ENCODE data around the gene DCTN3. TPM values are rescaled to one million over a fixed set of nuclear protein-coding genes. Genes with fewer than 3 reads are reported as not detected.

Gene DCTN3
- total RNA-seq, 4 donors from 2014 or later = 41.6 to 78.9 (median 54.0) TPM

DNA sequence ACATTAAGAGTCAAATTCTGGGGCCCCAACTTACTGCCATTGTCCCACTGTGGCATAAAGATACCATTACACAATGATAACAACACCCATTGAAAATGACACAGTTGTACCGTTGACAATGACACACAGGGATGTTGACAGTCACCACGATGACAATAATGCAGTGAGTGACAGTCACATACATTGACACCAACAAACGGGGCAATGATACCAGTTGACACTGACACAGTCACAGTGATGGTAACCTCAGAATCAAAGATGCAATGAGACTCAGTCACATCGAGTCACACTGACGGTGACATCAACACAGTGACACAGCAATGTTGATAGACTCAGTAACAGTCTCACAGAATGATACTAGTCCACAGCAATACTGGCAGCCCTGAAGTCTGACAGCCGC, 47.7 kb downstream of the DCTN3 start:
- 75% methylated on average over 6 of the region's 6 CpGs; no CpG with 5 or more reads in 1 of the 2 donors for WGBS, 2 donors (ENCODE audit: low coverage in 1 of 2)
- H3K27me3 ChIP-seq = peaks cover 10% of the 10 kb centered on the region
- in situ Hi-C loops (cut with MboI; ENCODE audit: low pct_ligation_motif_present in 1 of 4, low pct_unique_long_range_greater_than_20kb in 1 of 4, low sequenced_read_pairs in 3 of 4) = no loop called here
- H3K9me3 ChIP-seq = no peaks in the 10 kb centered on the region
- no peaks in the 10 kb centered on the region for H3K36me3 ChIP-seq
- H3K4me1 ChIP-seq = peaks cover 0 to 45% (median 20%) of the 10 kb centered on the region in 4 donors
- intact Hi-C loops (cut with DNase I; ENCODE audit: low total_unique reads) = no loop called here
- DNase-seq = no peak
- TF ChIP-seq POLR2A (IDR thresholded peaks at IDR 0.05) = no peak
- TF ChIP-seq, protein P1, sequence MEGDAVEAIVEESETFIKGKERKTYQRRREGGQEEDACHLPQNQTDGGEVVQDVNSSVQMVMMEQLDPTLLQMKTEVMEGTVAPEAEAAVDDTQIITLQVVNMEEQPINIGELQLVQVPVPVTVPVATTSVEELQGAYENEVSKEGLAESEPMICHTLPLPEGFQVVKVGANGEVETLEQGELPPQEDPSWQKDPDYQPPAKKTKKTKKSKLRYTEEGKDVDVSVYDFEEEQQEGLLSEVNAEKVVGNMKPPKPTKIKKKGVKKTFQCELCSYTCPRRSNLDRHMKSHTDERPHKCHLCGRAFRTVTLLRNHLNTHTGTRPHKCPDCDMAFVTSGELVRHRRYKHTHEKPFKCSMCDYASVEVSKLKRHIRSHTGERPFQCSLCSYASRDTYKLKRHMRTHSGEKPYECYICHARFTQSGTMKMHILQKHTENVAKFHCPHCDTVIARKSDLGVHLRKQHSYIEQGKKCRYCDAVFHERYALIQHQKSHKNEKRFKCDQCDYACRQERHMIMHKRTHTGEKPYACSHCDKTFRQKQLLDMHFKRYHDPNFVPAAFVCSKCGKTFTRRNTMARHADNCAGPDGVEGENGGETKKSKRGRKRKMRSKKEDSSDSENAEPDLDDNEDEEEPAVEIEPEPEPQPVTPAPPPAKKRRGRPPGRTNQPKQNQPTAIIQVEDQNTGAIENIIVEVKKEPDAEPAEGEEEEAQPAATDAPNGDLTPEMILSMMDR (IDR thresholded peaks at IDR 0.05) = no peak
- no peak for TF ChIP-seq EP300 (IDR thresholded peaks at IDR 0.05; ENCODE audit: low read depth)
- TF ChIP-seq POLR2AphosphoS5 (IDR thresholded peaks at IDR 0.05) = no peak
- no peak overlapping the region for H3K4me3 ChIP-seq
- no peak overlapping the region for H3K27ac ChIP-seq

- H3K36me3 ChIP-seq = no peaks in the 10 kb centered on the region
- TF ChIP-seq POLR2A (IDR thresholded peaks at IDR 0.05) = no peak
- TF ChIP-seq, protein P1 (IDR thresholded peaks at IDR 0.05) = no peak
- peak in 1 of 3 donors; percentile 12 for TF ChIP-seq POLR2AphosphoS5 (IDR thresholded peaks at IDR 0.05)
- no peak for TF ChIP-seq EP300 (IDR thresholded peaks at IDR 0.05; ENCODE audit: low read depth)
- intact Hi-C loops (cut with DNase I; ENCODE audit: low total_unique reads) = no loop called here
- peaks cover 4% of the 10 kb centered on the region for H3K27me3 ChIP-seq
- peak overlapping the region in 3 of 4 donors; percentile 29 to 30 (median 30) for H3K27ac ChIP-seq
- H3K4me1 ChIP-seq = peaks cover 0 to 40% (median 19%) of the 10 kb centered on the region in 4 donors
- H3K9me3 ChIP-seq = no peaks in the 10 kb centered on the region
- DNase-seq = peak; percentile 81
- no peak overlapping the region for H3K4me3 ChIP-seq
- in situ Hi-C loops (cut with MboI; ENCODE audit: low pct_ligation_motif_present in 1 of 4, low pct_unique_long_range_greater_than_20kb in 1 of 4, low sequenced_read_pairs in 3 of 4) = no loop called here
These were observed 48.2 kb downstream of the DCTN3 start for GRCh38 chr9:34572092-34572491.

GRCh38 chr9:34571481-34571810, 48.8 kb downstream of the DCTN3 start:
- in situ Hi-C loops (cut with MboI; ENCODE audit: low pct_ligation_motif_present in 1 of 4, low pct_unique_long_range_greater_than_20kb in 1 of 4, low sequenced_read_pairs in 3 of 4) (no loop called here), intact Hi-C loops (cut with DNase I; ENCODE audit: low total_unique reads) (no loop called here)
- WGBS, 2 donors (ENCODE audit: low coverage in 1 of 2) = 50% methylated on average over 12 of the region's 12 CpGs; no CpG with 5 or more reads in 1 of the 2 donors
- Histone ChIP-seq H3K9me3 (no peaks in the 10 kb centered on the region), H3K27ac (no peak overlapping the region), H3K4me3 (no peak overlapping the region), H3K36me3 (no peaks in the 10 kb centered on the region), H3K27me3 (no peaks in the 10 kb centered on the region), H3K4me1 (peaks cover 0 to 34% (median 17%) of the 10 kb centered on the region in 4 donors)
- TF ChIP-seq POLR2AphosphoS5 (IDR thresholded peaks at IDR 0.05) (no peak), EP300 (IDR thresholded peaks at IDR 0.05; ENCODE audit: low read depth) (no peak), POLR2A (IDR thresholded peaks at IDR 0.05) (no peak)
- TF ChIP-seq, protein P1 (IDR thresholded peaks at IDR 0.05) = no peak
- no peak for DNase-seq

GRCh38 chr9:34570809-34571480, 49.4 kb downstream of the DCTN3 start:
- no peak overlapping the region for H3K27ac ChIP-seq

More at GRCh38 chr9:34570809-34571480, 49.4 kb downstream of the DCTN3 start:
- H3K36me3 ChIP-seq = no peaks in the 10 kb centered on the region
- intact Hi-C loops (cut with DNase I; ENCODE audit: low total_unique reads) (no loop called here), in situ Hi-C loops (cut with MboI; ENCODE audit: low pct_ligation_motif_present in 1 of 4, low pct_unique_long_range_greater_than_20kb in 1 of 4, low sequenced_read_pairs in 3 of 4) (no loop called here)
- no peaks in the 10 kb centered on the region for H3K9me3 ChIP-seq
- H3K27me3 ChIP-seq = no peaks in the 10 kb centered on the region
- peaks cover 0 to 29% (median 15%) of the 10 kb centered on the region in 4 donors for H3K4me1 ChIP-seq
- DNase-seq = no peak
- no peak overlapping the region for H3K4me3 ChIP-seq
- 74% methylated on average over 7 of the region's 7 CpGs; no CpG with 5 or more reads in 1 of the 2 donors for WGBS, 2 donors (ENCODE audit: low coverage in 1 of 2)
- TF ChIP-seq POLR2AphosphoS5 (IDR thresholded peaks at IDR 0.05) (no peak), EP300 (IDR thresholded peaks at IDR 0.05; ENCODE audit: low read depth) (no peak), POLR2A (IDR thresholded peaks at IDR 0.05) (no peak)
- TF ChIP-seq, protein P1 (IDR thresholded peaks at IDR 0.05) = no peak

All from transverse colon (tissue), 4 donors.